GM18499 (cell line): ENCODE results near the gene GRIK3.

ENCODE experiments used
- ATAC-seq: cut with Tn5 transposase; IDR thresholded peaks from one replicate; pipeline ENCODE4 v1.9.1; 2021; ENCODE audit warnings: moderate number of reproducible peaks; ENCODE audit not compliant: insufficient read depth, unreplicated experiment

GRIK3 gene

DNA sequence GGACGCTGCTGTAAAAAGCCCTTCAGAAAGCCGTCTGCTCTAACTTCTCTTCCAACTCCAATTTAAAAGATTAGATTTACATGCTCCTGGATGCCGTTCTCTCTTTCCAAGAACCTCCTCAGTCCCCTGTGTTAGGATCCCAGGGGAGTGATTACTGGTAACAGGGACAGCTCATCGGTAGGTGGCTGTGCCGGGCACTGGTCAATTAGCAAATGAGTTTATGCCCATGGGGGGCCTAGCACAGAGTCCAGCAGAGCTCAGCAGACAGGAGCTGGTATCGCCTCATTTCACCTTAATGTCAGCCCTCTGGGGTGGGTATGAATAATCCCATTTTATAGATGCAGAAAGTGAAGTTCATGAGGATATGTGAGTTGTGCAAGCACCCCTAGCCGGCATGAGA lies 191.9 kb downstream of the GRIK3 start:
- ATAC-seq = no peak

DNA sequence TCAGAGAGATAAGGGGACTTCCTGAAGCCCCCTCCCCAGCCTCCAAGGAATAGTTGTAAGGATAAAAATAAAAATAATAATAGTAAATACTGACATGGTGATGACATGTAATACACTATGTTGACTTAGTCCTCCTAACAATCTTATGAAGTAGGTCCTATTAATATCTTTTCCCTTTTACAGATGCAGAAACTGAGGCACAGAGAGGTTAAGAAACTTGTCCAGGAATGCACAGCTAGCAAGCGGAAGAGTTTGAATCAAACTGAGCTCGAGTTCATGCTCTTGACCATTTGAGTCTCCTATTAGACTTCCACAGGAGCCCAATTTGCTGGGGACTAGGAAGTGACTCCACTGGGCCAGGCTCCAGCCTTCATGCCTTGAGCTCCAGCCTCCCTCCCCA lies 194.8 kb downstream of the GRIK3 start:
- ATAC-seq = no peak

DNA sequence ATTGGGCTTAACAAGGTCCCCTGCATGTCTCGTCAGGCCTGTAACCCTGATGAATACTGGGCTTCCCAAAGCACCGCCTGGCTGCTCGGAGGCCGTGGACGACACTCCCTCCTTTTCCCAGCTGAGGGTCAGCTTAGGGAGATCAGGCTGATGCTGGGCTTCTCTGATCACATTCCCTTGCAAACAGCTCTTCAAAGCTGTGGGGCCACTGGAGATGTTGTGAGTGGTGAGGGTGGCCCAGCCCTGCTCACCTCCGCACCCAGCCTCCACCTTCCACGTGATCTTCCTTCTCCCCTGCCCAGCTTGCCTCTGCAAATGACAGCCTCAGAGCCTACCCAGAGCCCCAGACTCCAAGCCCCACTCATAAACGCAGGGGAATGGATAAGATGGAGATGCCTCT lies 195.4 kb downstream of the GRIK3 start:
- no peak for ATAC-seq

DNA sequence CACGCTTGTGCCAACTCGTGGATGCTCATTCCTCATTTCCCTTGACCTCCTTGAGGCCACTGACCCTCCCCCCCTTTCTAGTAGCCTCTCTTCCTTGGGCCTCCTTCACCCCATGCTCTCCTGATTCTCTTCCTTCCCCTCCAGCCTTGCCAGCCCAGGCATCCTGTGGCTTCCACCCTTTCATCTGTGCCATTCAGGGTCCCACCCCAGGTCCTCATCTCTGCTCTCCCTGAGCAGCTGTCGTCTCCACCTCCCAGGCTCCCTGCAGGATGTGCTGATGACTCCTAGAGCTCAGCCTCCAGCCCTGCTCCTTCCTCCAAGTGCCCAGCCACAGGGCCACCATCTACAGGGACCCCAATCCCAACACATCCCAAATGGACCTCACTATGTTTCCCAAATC lies 197.4 kb downstream of the GRIK3 start:
- no peak for ATAC-seq

DNA sequence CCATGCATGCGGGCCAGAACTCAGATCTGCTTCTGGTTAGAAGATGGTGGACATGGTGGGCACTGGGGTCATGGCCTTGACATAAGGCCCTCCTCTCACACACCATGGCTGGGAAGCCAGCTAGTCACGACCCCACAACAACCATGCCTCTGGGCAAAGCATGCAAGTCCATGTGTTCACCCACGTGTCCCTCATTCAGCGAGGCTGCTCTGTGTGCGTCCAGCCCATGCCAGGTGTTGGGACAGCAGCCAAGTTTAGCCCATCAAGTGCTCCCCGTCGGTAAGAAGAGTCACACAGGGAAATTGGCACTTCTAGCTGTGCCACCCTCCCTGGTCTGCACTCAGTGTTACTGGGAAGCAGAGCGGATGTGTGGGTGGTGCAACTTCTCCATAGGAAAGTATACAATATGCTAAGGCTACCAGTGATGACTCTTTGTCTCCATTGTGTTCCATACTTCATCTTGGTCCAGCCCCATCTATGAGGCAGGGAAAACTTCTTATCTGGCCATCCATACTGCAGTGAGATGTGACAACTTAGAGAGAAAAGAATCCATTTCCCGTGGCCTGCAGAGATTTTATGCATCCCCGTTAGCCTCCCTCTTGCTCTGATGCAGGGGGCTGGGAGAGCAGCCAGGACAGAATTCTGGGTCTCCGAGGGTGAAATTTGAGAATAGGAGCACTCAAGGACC lies 198.0 kb downstream of the GRIK3 start:
- ATAC-seq = no peak

DNA sequence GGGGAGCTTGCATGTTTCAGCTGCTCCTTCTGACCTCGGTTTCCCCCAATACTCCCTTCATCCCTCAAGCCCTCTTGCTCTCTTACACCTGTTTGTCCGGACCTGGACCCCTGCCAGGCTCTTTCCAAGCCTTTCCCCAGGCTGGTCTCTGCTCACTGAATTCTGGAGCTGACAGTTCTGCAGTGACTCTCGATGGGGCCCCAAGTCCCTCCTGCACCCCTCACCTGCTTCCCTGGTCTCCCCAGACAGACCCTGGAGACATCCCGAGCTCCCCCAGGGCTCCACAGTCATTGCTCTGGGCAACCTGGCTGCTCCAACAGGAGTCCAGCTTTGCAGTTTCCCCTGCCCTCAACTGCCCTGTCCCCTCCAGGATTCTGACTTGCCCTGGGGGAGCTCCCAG lies 198.6 kb downstream of the GRIK3 start:
- ATAC-seq = no peak

DNA sequence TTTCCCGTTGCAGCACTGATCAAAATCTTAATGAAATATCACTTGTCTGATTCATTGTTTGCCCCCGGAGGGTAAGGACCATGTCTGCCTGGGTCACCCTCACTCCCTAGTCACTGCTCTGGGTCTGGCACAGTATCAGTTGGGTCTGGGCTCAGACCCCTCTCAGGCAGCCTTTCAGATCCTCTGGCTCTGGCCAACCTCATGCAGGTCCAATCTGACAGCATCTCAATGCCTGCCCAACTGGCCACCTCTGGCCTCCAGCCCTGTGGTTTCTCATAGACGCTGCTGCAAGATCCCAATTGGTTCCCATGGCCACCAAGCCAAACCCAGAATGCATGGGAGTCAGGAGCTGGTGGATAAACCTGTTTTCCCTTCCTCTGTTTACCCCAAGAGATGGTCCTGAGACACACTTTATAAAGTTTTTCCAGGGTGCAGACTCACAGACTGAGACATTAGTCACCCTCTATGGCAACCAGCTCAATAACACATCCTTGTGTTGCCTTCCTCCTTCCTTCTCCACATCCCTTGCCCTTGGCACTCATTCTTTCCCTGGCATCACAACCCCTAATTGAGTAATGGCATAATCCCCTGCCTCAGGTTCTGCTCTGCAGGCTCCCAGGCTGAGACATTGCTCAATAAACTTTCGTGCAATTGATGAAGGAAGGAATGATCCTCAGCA lies 199.2 kb downstream of the GRIK3 start:
- ATAC-seq = no peak

DNA sequence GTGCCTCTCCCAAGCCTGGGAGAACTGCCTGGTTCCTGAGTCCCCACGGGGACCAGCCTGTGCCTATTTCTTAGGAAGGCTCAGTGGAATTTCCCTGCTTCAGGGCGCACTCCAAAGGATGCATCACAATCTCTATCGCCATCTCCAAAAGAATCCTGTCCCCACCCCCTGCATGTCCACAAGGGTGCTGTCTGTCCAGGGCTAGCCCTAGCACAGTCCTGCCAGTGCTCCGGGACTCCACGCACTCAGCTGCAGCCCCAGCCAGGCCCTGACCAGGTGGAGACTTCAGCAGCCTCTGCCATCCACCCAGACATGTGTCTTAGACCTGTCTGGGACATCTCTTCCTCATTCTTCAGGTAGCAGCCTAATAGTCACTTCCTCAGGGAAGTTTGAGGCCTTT lies 199.7 kb downstream of the GRIK3 start:
- ATAC-seq = no peak

DNA sequence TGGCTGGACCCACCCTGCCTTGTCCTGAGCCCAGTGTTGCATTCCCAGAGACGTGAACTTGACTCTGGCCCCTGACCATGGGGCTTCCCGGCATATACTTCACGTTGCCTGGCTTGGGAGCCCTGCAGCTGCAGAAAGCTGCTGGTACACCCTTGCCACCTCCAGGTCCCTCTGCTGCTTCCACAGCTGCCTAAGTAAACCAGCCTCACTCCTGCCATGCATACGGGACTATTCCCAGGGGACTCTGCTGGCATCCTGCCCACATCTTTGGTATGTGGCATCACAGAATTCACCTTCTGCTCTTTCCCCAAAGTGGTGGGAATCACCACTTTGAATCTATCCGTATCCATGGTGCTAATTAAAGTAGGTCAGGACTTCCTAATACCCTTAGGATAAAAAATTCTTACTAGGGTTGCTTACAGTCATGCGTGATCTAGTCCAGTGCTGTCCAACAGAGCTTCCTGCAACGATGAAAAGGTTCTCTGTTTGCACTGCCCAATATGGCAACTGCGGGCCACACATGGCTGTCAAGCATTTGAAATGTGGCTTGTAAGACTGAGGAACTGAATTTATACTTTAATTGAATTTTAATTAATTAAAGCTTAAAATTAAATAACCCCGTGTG lies 203.0 kb downstream of the GRIK3 start:
- no peak for ATAC-seq

DNA sequence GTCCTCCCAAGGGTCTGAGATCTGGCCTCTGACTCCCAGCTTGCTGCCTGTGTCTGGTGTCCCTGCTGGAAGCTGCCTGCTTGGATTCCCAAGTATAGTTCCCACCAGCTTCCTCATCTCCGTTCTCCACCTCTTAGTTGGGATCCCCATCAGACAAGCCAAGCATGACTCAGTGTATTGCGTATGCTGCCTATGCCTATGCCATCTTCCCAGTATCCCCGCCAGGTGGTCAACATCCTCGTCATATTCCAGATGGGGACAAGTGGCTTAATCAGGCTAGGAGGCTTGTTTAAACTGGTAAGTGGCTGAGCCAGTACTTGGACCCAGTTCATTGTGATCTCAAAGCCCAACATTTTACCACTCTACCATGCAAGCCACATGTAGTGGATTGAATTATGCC lies 204.4 kb downstream of the GRIK3 start:
- no peak for ATAC-seq

DNA sequence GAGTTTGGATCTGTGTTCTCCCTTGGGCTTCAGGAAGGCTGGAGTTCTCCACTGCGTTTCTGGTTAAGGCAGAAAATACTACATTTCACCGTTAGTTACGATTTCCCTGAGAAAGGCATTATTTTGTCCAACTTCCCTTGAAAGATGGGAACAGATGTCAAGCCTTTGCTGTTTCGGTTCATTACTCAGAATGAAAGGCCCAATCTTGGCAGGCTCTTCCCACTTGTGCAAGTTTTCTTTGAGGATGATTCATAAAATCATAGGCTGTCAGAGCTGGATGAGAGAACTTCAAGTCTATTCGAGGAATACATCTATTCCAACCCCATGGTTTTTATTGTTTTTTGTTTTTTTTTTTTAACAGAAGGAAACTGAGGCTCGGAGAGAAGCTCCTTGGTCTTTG lies 205.2 kb downstream of the GRIK3 start:
- no peak for ATAC-seq

DNA sequence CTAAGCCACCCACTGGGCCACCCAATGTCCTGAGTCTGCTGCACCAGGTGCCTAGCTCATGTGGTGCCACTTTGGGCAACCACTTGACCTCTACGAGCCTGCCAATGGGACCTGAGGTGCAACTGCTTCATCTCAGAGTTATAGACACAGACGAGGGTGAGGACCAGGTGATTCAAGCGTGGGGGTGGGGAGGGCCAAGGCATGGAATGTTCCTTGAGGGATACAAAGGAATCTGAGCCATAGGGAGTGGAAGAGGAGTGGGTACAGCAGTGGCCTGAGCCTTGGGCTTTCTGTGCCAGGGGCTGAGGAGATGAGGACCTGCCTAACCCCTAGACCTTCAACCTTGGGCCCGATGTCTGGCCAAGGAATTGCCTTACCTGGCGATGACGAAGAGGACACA lies 209.1 kb downstream of the GRIK3 start:
- ATAC-seq = no peak

DNA sequence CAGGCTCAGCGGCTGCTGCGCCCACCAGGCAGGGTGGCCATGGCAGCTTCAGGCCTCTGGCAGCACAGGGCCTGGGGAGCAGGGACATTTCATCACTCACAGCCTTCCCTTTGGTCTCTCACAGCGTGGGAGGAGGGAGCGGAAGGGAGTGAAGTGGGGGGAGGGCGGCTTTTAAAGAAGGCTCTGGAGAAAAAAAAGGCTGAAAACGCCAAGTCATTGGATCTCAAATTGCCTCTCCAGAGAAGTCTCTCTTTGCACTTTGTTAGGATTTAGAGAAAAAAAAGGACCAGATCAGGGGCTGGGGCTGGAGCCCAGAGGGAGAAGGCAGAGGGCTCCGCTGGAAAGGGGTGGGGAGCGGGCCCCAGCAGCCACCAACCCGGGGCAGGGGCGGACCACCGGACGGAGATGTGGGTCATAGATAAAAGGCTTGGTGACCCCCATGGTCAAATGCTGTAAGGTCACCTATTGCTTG lies 209.9 kb downstream of the GRIK3 start:
- ATAC-seq = no peak

DNA sequence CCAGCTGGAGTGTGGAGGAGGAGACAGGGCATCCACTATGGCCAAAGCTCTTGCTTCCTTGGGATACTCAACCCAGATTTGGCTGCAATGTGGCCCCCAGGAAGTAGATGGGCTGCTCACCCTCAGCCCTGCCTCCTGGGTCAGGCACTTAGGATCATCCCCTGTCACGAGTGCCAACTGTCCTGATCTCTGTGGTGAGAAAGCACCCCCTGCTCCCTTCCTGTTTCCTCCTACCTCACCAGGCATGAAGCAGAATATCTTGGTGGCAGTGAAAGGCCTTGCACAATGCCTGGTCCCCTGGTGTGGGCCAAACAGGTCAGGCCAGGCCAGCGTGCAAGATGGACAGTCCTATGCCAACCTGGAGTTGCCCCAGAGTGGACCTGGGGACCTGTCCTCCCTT lies 211.7 kb downstream of the GRIK3 start:
- no peak for ATAC-seq

DNA sequence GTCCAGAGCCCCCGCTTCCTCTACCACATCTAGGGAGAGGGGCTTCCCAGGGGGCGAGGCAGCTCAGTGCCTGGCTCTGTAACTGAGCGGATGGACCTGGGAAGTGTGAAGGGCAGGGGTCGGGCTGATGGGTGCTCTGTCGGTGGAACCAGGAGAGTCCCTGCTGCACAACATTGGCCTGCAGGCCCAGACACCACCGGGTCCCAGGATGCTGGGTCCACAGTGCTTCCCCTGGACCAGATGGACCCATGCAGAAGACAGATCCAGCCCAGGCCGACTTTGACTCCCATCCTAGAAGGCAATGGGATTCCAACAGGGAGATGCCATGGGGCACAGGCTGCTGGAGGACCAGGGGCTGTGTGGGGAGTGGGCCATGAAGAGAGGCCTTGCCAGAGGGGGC lies 212.9 kb downstream of the GRIK3 start:
- no peak for ATAC-seq

DNA sequence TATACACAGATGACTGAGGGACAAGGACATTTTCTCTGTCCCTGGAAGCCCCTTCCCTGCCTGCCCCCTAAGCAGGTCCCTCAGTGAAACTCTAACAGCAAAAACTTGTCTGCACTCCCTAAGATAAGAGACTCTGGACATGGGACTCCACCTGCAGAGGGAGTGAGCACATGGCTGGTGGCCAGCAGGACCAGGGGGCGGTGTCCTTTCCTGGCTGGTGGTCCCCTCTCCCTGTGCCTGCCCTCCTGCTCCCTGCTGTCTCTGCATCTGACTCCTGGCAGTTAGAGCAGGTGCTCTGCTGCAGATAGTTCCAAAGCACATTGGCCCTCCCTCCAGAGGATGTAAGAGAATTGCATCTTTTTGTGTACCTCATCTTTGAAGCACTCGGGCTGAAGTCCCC lies 215.5 kb downstream of the GRIK3 start:
- no peak for ATAC-seq

DNA sequence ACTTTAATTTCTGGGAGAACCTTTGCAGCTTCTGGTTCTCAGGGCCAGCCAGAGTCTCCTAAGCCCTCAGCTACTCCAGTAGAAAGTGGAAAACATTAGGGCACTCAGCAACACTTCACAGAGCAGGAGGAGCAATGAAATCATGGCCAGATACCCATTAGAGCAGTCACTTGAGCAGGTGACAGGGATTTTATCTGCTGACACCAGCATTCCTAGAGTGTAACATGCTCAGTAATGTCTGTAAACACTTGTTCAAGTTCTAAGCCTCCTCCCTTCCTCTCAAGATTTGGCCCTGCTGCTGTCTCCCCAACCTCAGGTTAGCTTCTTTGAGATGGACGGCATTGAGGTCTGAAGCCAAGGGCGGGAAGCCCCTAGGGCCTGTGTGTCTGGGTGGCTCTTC lies 218.0 kb downstream of the GRIK3 start:
- no peak for ATAC-seq

DNA sequence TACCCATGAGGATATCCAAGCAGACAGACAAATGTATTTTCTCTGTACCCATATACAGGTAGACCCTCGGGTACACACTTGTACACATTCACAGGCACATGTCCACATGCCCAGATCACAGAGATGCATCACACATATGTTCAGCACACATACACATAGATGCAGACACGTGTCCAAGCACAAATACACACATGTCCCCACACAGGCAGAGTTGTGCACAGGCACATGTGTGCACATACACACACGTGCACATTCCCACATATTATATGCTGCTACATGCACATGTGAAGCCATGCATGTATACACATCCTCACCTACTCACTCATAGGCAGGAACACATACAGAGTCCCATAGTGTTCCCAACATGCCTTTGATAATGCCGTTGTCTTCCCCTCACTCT lies 219.5 kb downstream of the GRIK3 start:
- no peak for ATAC-seq

DNA sequence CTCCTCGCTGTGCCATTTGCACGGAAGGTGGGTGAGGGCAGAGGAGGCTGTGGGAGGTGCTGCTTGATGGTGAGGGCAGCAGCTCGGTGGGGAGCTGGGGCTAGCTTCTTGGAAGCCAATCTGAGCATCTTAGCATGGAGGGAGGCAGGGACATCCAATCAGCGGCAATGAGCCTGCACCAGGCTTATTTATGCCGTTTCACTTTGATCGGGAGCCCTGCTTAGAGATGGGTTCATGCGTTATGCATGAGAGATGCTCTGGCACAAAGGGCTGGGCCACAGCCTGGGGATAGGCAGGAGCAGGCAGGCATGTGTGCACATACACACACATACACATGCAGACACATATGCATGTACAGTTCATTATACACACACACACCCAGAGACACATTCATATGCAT lies 220.2 kb downstream of the GRIK3 start:
- ATAC-seq = no peak

DNA sequence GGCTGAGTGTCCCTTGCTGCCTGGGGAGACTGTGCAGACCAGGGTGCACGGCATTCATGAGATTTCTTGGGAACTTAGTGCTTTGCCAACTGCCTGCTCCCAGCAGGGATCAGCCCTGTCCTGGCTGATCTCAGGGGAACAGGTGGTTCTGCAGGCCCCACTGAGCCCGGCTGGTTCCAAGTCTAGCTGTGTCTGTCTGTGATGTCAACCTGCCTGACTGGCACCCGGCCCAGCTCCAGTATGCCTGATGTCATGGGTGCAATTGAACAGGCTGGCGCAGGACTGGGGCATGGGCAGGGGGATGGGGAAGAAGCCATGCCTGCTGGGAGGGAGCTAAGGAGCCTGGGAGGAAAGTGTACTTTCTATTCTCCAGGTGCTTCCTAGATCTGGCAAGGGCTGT lies 227.1 kb downstream of the GRIK3 start:
- ATAC-seq = no peak

DNA sequence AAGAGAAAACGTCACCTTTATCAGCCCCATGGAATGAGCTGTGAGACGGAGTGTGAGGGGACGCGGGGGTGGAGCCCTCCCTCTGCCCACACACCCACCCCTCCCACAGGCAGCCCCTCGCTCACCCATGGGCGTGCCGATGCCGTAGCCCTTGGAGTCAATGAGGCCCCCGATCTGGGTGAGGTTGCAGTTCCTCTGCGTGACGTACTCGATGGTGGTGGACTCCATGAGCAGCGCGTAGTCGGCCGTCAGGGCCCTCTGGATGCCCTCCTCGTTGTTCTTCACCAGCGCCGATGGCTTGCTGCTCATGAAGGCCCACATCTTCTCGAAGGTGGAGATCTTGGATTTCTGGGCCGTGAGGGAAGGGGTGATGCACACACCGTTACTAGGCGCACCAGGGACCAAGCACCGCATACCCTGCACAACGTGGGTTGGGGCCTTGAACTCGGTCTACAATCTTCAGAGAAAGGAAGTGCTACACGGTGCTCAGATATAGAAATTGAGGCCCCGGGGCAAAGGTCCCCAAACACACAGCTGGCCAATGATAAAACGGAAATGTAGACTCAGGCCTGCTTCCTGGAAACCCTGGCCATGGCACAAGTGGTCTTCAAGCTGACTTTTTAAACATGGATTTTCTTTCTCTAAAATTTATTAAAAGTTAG lies 228.2 kb downstream of the GRIK3 start:
- ATAC-seq = no peak
